ENCODE measurements around the gene CES4A. TPM values are rescaled to one million over a fixed set of nuclear protein-coding genes. Genes with fewer than 3 reads are reported as not detected.

The CES4A gene
- total RNA-seq, 1 experiment from 2014 or later, result 0.61 TPM

- Mint-ChIP-seq H3K9me3 (no peaks in the 10 kb centered on the region), H3K4me1 (peaks cover 9% of the 10 kb centered on the region), H3K36me3 (no peaks in the 10 kb centered on the region), H3K27ac (no peak overlapping the region; the same call in 1 of the 2 replicates), H3K4me3 (peak overlapping the region; percentile 66), H3K27me3 (ENCODE audit: low read depth) (peaks cover 8% of the 10 kb centered on the region; the same call in 1 of the 2 replicates)
- no peak for DNase-seq (ENCODE audit: low spot score)
- CTCF ChIA-PET, result interaction anchor here (0.7 to 5.3 kb wide), 19 partner anchors 8 to 559 kb away, joined by 3 to 51 read pairs (median 10); partner anchors contain the start of genes B3GNT9, ELMO3, FBXL8 and NOL3
- no peak for ATAC-seq
- POLR2A ChIA-PET, result no interaction called here
- TF ChIP-seq RELA (CRISPR knock-in tag; IDR thresholded peaks at IDR 0.05; ENCODE audit: borderline replicate concordance) (no peak), ZNF219 (CRISPR knock-in tag; IDR thresholded peaks at IDR 0.05; ENCODE audit: borderline replicate concordance) (no peak), ATF3 (CRISPR knock-in tag; conservative IDR thresholded peaks at IDR 0.05) (no peak), IRF1 (CRISPR knock-in tag; IDR thresholded peaks at IDR 0.05) (no peak), E2F4 (CRISPR knock-in tag; IDR thresholded peaks at IDR 0.05; ENCODE audit: borderline replicate concordance, low read depth) (no peak), SOX15 (CRISPR knock-in tag; IDR thresholded peaks at IDR 0.05) (no peak), AR (CRISPR knock-in tag; IDR thresholded peaks at IDR 0.05) (no peak), ZNF138 (CRISPR knock-in tag; conservative IDR thresholded peaks at IDR 0.05) (no peak), PRDM15 (CRISPR knock-in tag; IDR thresholded peaks at IDR 0.05) (no peak), SMAD4 (CRISPR knock-in tag; IDR thresholded peaks at IDR 0.05) (no peak), ZNF671 (CRISPR knock-in tag; IDR thresholded peaks at IDR 0.05) (no peak), ZNF423 (CRISPR knock-in tag; IDR thresholded peaks at IDR 0.05) (no peak), GABPB1 (CRISPR knock-in tag; IDR thresholded peaks at IDR 0.05) (no peak), MAX (CRISPR knock-in tag; IDR thresholded peaks at IDR 0.05) (no peak), NFYB (CRISPR knock-in tag; conservative IDR thresholded peaks at IDR 0.05; ENCODE audit: low read depth) (no peak), FOXK1 (CRISPR knock-in tag; IDR thresholded peaks at IDR 0.05) (no peak), ETV6 (CRISPR knock-in tag; IDR thresholded peaks at IDR 0.05) (no peak)
Observed at GRCh38 chr16:66961914-66962313, 26.5 kb upstream of the CES4A start.

GRCh38 chr16:66964049-66964448 lies 24.3 kb upstream of the CES4A start:
- ChIA-PET CTCF (interaction anchor here (0.8 to 4.3 kb wide), 6 partner anchors 10 to 206 kb away, joined by 3 to 27 read pairs (median 10); partner anchors contain the start of genes FBXL8, NOL3 and TRADD), POLR2A (no interaction called here)
- DNase-seq (ENCODE audit: low spot score) (no peak), ATAC-seq (no peak)
- H3K27ac Mint-ChIP-seq, result no peak overlapping the region
- H3K27me3 Mint-ChIP-seq (ENCODE audit: low read depth), result no peaks in the 10 kb centered on the region; the same call in 1 of the 2 replicates
- no peak overlapping the region for H3K4me3 Mint-ChIP-seq
- H3K4me1 Mint-ChIP-seq, result peaks cover 9% of the 10 kb centered on the region
- TF ChIP-seq ATF2 (CRISPR knock-in tag; IDR thresholded peaks at IDR 0.05; ENCODE audit: borderline replicate concordance, low read depth) (no peak), EMX1 (CRISPR knock-in tag; IDR thresholded peaks at IDR 0.05) (no peak), ATF6 (CRISPR knock-in tag; IDR thresholded peaks at IDR 0.05) (no peak)
- no peaks in the 10 kb centered on the region for H3K9me3 Mint-ChIP-seq
- no peaks in the 10 kb centered on the region for H3K36me3 Mint-ChIP-seq

All from WTC11 (cell line).